HepG2 (cell line): Measurements from ENCODE around the gene FUOM. TPM values are rescaled to one million over a fixed set of nuclear protein-coding genes. Genes with fewer than 3 reads are reported as not detected.

Experiments
- BRCA1 ChIP-seq: sonication (generic); formaldehyde crosslinking; IDR thresholded peaks from 2 replicates; pipeline ENCODE4 v1.4.0; 2020; ENCODE audit warnings: missing genetic modification reagents
- DPF2 ChIP-seq: sonication (generic); formaldehyde crosslinking; IDR thresholded peaks from 2 replicates; pipeline ENCODE4 v1.4.0; 2020; ENCODE audit warnings: mild to moderate bottlenecking, low read depth, missing genetic modification reagents, borderline replicate concordance
- E2F2 ChIP-seq: sonication (generic); formaldehyde crosslinking; IDR thresholded peaks from 2 replicates; pipeline ENCODE4 v1.4.0; 2020; ENCODE audit warnings: missing genetic modification reagents, borderline replicate concordance
- GPN1 ChIP-seq: sonication (generic); formaldehyde crosslinking; IDR thresholded peaks from 2 replicates; pipeline ENCODE4 v1.5.1; 2020; ENCODE audit warnings: missing genetic modification reagents, borderline replicate concordance
- GTF3A ChIP-seq: sonication (generic); formaldehyde crosslinking; conservative IDR thresholded peaks from 2 replicates; pipeline ENCODE4 v1.4.0; 2020; ENCODE audit warnings: mild to moderate bottlenecking, missing genetic modification reagents
- HIVEP1 ChIP-seq: sonication (generic); formaldehyde crosslinking; IDR thresholded peaks from 2 replicates; pipeline ENCODE4 v1.4.0; 2020; ENCODE audit warnings: mild to moderate bottlenecking, missing genetic modification reagents
- KLF11 ChIP-seq: IDR thresholded peaks from 2 replicates; pipeline ENCODE4 v1.6.1; 2016; ENCODE audit warnings: missing compliant biosample characterization
- NCOA1 ChIP-seq: sonication (generic); formaldehyde crosslinking; IDR thresholded peaks from 2 replicates; pipeline ENCODE4 v1.9.0; 2021; ENCODE audit warnings: missing genetic modification reagents
- PAF1 ChIP-seq: IDR thresholded peaks from 2 replicates; pipeline ENCODE4 v1.6.1; 2016; ENCODE audit warnings: missing genetic modification reagents, missing compliant biosample characterization
- PREB ChIP-seq: sonication (generic); formaldehyde crosslinking; IDR thresholded peaks from 2 replicates; pipeline ENCODE4 v1.4.0; 2020; ENCODE audit warnings: missing genetic modification reagents
- RCOR2 ChIP-seq: IDR thresholded peaks from 2 replicates; pipeline ENCODE4 v1.6.1; 2016; ENCODE audit warnings: missing biosample characterization, missing genetic modification reagents
- RFX1 ChIP-seq: fragments of 450-650 bp; IDR thresholded peaks from 2 replicates; pipeline ENCODE4 v1.6.1; 2017
- SIX4 ChIP-seq: sonication (generic); formaldehyde crosslinking; IDR thresholded peaks from 2 replicates; pipeline ENCODE4 v1.4.0; 2020; ENCODE audit warnings: missing genetic modification reagents
- SMC3 ChIP-seq: IDR thresholded peaks from 2 replicates; pipeline ENCODE4 v1.6.1; 2011; ENCODE audit warnings: low read length, improper control_type of control experiment
- STAG1 ChIP-seq: sonication (generic); formaldehyde crosslinking; IDR thresholded peaks from 2 replicates; pipeline ENCODE4 v1.4.0; 2020; ENCODE audit warnings: missing genetic modification reagents
- TRAFD1 ChIP-seq: sonication (generic); formaldehyde crosslinking; IDR thresholded peaks from 2 replicates; pipeline ENCODE4 v1.5.1; 2020; ENCODE audit warnings: missing genetic modification reagents, mild to moderate bottlenecking, borderline replicate concordance
- ZKSCAN5 ChIP-seq: sonication (generic); formaldehyde crosslinking; IDR thresholded peaks from 2 replicates; pipeline ENCODE4 v1.5.1; 2020; ENCODE audit warnings: mild to moderate bottlenecking, missing genetic modification reagents
- ZKSCAN8 ChIP-seq: IDR thresholded peaks from 2 replicates; pipeline ENCODE4 v1.6.1; 2016; ENCODE audit warnings: borderline replicate concordance, missing genetic modification reagents, missing compliant biosample characterization
- ZNF263 ChIP-seq: sonication (generic); formaldehyde crosslinking; IDR thresholded peaks from 2 replicates; pipeline ENCODE4 v1.4.0; 2020; ENCODE audit warnings: missing genetic modification reagents
- ZNF317 ChIP-seq: sonication (generic); formaldehyde crosslinking; IDR thresholded peaks from 2 replicates; pipeline ENCODE4 v1.5.0; 2020; ENCODE audit warnings: mild to moderate bottlenecking, missing genetic modification reagents
- ZNF333 ChIP-seq: sonication (generic); formaldehyde crosslinking; IDR thresholded peaks from 2 replicates; pipeline ENCODE4 v1.4.0; 2020; ENCODE audit warnings: mild to moderate bottlenecking, missing genetic modification reagents, borderline replicate concordance
- ZNF446 ChIP-seq: sonication (generic); formaldehyde crosslinking; IDR thresholded peaks from 2 replicates; pipeline ENCODE4 v1.5.0; 2020; ENCODE audit warnings: mild to moderate bottlenecking, missing genetic modification reagents
- ZNF605 ChIP-seq: sonication (generic); formaldehyde crosslinking; IDR thresholded peaks from 2 replicates; pipeline ENCODE4 v1.8.0; 2022; ENCODE audit warnings: mild to moderate bottlenecking, missing genetic modification reagents
- ZNF703 ChIP-seq: sonication (generic); formaldehyde crosslinking; IDR thresholded peaks from 2 replicates; pipeline ENCODE4 v1.5.1; 2020; ENCODE audit warnings: missing genetic modification reagents, mild to moderate bottlenecking, moderate library complexity, borderline replicate concordance
- ZNF776 ChIP-seq: sonication (generic); formaldehyde crosslinking; IDR thresholded peaks from 2 replicates; pipeline ENCODE4 v1.4.0; 2020; ENCODE audit warnings: mild to moderate bottlenecking, missing genetic modification reagents
- ZNF777 ChIP-seq: sonication (generic); formaldehyde crosslinking; IDR thresholded peaks from 2 replicates; pipeline ENCODE4 v1.4.0; 2020; ENCODE audit warnings: missing genetic modification reagents
- ZNF891 ChIP-seq: sonication (generic); formaldehyde crosslinking; IDR thresholded peaks from 2 replicates; pipeline ENCODE4 v1.5.0; 2020; ENCODE audit warnings: mild to moderate bottlenecking, missing genetic modification reagents
- polyA plus RNA-seq, 8 experiments: library from polyadenylated mRNA; depleted of rRNA in 3 of 8; stranded (reverse) in 7 of 8; unstranded in 1 of 8; fragments of >200 nt; fragmentation: Illumina TruSeq in 4 of 8; extraction: Trizol in 4 of 8; gene quantifications; 2 replicates each; pipeline versions ENCODE4 v1.2.1 to v1.2.3, GENCODE V29; 2011 to 2016; ENCODE audit warnings: low read depth in 4 of 8, missing spikeins in 1 of 8, mixed read lengths in 1 of 8; ENCODE audit not compliant: insufficient read depth in 1 of 8
- total RNA-seq, 5 experiments: library from RNA; depleted of rRNA; stranded (reverse); fragments of >200 nt; fragmentation: Illumina TruSeq; extraction: Trizol; gene quantifications; 2 replicates each; pipeline ENCODE4 v1.2.3, GENCODE V29; 2016; ENCODE audit warnings: low read depth in 1 of 5
- TF ChIP-seq, protein P1 (sequence below): sonication (generic); formaldehyde crosslinking; IDR thresholded peaks from 2 replicates; pipeline ENCODE4 v1.4.0; 2020; ENCODE audit warnings: low read depth, mild to moderate bottlenecking, missing genetic modification reagents

The FUOM gene
- total and polyA plus RNA-seq, 2 of the 13 experiments (the other 11 are each of a cell fraction or from before 2014, with no cell fraction given): 27.5 to 60.4 TPM

DNA sequence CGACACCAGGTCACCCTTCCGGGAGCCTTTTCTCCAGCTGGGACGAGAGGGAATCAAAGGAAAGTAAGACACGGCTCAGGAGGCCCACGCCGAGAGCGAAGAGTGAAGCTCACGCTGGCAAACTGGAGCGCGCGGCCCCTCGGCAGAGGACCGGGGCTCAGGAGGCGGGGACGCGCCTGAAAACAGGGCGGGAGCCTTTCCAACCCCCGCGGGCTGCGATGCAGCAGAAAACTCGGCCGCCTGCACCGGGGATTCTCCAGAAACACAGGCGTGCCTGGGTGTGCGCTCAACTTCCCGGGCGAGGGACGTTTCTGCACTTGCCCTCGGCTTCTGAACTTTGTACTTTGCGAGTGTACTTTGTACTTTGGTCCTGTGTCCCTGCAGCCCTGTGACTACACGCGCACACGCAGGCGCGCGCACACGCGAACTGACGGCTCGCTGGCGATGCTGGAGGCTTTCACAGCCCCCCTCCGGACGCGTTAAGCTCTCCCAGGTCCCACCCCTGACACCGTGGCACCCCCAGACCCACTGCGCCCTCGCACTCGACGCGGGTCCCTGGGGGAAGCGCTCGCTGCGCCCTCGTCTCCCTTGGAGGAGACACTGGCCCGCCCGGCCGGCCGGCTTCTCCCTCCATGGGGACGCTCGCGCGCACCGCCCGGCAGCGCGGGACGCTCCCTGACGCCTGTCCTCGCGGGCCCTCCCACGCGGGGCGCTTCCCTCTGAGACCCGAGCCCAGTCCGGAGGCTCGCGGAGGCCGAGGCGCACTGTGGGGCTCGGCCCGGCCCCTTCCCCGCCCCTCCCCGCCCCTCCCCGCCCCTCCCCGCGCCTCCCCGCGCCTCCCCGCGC is 20.7 kb upstream of the FUOM start (continued):
- TF ChIP-seq NCOA1 (CRISPR knock-in tag) (no peak), PREB (no peak), BRCA1 (CRISPR knock-in tag) (0 out of 2 replicates have a peak, but pooled peaks have one; percentile 5), ZNF446 (no peak), SMC3 (no peak), HIVEP1 (CRISPR knock-in tag) (peak; percentile 78; the same call in 1 of the 2 replicates), GPN1 (CRISPR knock-in tag) (no peak), ZNF891 (CRISPR knock-in tag) (0 out of 2 replicates have a peak, but pooled peaks have one; percentile 33), TRAFD1 (peak; percentile 55; the same call in 1 of the 2 replicates), RFX1 (no peak), ZKSCAN5 (CRISPR knock-in tag) (no peak), ZNF777 (CRISPR knock-in tag) (peak; percentile 79), ZKSCAN8 (peak; percentile 42; the same call in 1 of the 2 replicates), STAG1 (no peak), SIX4 (no peak), ZNF333 (peak; percentile 65; the same call in 1 of the 2 replicates), ZNF263 (CRISPR knock-in tag) (no peak), ZNF605 (CRISPR knock-in tag) (peak; percentile 52; the same call in 1 of the 2 replicates), E2F2 (no peak), ZNF317 (CRISPR knock-in tag) (peak; percentile 79; the same call in 1 of the 2 replicates), PAF1 (no peak), GTF3A (CRISPR knock-in tag) (no peak), DPF2 (CRISPR knock-in tag) (no peak), KLF11 (CRISPR knock-in tag) (no peak), RCOR2 (CRISPR knock-in tag) (peak; percentile 74), ZNF703 (CRISPR knock-in tag) (0 out of 2 replicates have a peak, but pooled peaks have one; percentile 34), ZNF776 (CRISPR knock-in tag) (0 out of 2 replicates have a peak, but pooled peaks have one; percentile 26)
- TF ChIP-seq, protein P1, sequence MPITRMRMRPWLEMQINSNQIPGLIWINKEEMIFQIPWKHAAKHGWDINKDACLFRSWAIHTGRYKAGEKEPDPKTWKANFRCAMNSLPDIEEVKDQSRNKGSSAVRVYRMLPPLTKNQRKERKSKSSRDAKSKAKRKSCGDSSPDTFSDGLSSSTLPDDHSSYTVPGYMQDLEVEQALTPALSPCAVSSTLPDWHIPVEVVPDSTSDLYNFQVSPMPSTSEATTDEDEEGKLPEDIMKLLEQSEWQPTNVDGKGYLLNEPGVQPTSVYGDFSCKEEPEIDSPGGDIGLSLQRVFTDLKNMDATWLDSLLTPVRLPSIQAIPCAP: no peak
